Esophagus squamous epithelium (tissue), 5 donors: ENCODE measurements around the gene TMEM255B. TPM values are rescaled to one million over a fixed set of nuclear protein-coding genes. Genes with fewer than 3 reads are reported as not detected.

Experiments
- DNase-seq: peaks from one replicate; lab custom pipeline; 2025; lab: John Stamatoyannopoulos, UW
- H3K27ac ChIP-seq, 4 donors: fragments of 200-600 bp; sonication (generic); one replicate each; pipeline ENCODE4 v1.5.1; 2016 to 2019; ENCODE audit warnings: mild to moderate bottlenecking in 1 of 4
- H3K27me3 ChIP-seq, 4 donors: fragments of 200-600 bp; sonication (generic); 1 replicate in 3 of 4; 2 replicates in 1 of 4; pipeline versions ENCODE4 v1.5.1 to v1.6.0; 2017 to 2021; ENCODE audit warnings: antibody characterized with exemption in 1 of 4
- H3K36me3 ChIP-seq, 3 donors: fragments of 200-600 bp; sonication (generic); one replicate each; pipeline ENCODE4 v1.5.1; 2016 to 2019
- H3K4me1 ChIP-seq, 3 donors: fragments of 200-600 bp; sonication (generic); one replicate each; pipeline ENCODE4 v1.5.1; 2017 to 2019
- H3K4me3 ChIP-seq, 4 donors: fragments of 200-600 bp; sonication (generic); 1 replicate in 3 of 4; 2 replicates in 1 of 4; pipeline ENCODE4 v1.5.1; 2016 to 2019; ENCODE audit warnings: mild to moderate bottlenecking in 2 of 4, moderate library complexity in 1 of 4
- H3K9me3 ChIP-seq, 3 donors: fragments of 200-600 bp; sonication (generic); one replicate each; pipeline ENCODE4 v1.5.1; 2016 to 2019
- POLR2A ChIP-seq, 4 donors: fragments of 450-650 bp; IDR thresholded peaks; one replicate each; pipeline ENCODE4 v1.6.1; 2017; ENCODE audit warnings: antibody characterized with exemption in 4 of 4, mild to moderate bottlenecking in 4 of 4, moderate library complexity in 3 of 4
- WGBS, 2 donors: methylation state at CpG; one replicate each; pipeline ENCODE4 v1.1.5; 2018; 5-methylcytosine and 5-hydroxymethylcytosine counted together
- intact Hi-C: fragments of 100-400 bp; cut with DNase I; formaldehyde crosslinking; loops from one replicate; pipeline ENCODE4 v1.15.0; 2022
- total RNA-seq, 4 donors: library from RNA; depleted of rRNA; stranded (reverse); fragments of >200 nt; gene quantifications; one replicate each; pipeline ENCODE4 v1.1.0, GENCODE V29; 2016
- TF ChIP-seq, protein P1 (sequence below), 6 experiments: fragments of 450-650 bp in 4 of 6; fragments of 200-600 bp in 2 of 6; sonication (generic) in 2 of 6; IDR thresholded peaks; one replicate each; pipeline ENCODE4 v1.5.1; 2016 to 2019; ENCODE audit warnings: antibody characterized with exemption in 6 of 6, mild to moderate bottlenecking in 4 of 6, moderate library complexity in 4 of 6
- donor health status: DM: yes; HTN: yes; CAD: no.

Gene TMEM255B
- total RNA-seq, 4 donors from 2014 or later = 0.30 to 9.2 (median 3.2) TPM; not detected in 1

DNA sequence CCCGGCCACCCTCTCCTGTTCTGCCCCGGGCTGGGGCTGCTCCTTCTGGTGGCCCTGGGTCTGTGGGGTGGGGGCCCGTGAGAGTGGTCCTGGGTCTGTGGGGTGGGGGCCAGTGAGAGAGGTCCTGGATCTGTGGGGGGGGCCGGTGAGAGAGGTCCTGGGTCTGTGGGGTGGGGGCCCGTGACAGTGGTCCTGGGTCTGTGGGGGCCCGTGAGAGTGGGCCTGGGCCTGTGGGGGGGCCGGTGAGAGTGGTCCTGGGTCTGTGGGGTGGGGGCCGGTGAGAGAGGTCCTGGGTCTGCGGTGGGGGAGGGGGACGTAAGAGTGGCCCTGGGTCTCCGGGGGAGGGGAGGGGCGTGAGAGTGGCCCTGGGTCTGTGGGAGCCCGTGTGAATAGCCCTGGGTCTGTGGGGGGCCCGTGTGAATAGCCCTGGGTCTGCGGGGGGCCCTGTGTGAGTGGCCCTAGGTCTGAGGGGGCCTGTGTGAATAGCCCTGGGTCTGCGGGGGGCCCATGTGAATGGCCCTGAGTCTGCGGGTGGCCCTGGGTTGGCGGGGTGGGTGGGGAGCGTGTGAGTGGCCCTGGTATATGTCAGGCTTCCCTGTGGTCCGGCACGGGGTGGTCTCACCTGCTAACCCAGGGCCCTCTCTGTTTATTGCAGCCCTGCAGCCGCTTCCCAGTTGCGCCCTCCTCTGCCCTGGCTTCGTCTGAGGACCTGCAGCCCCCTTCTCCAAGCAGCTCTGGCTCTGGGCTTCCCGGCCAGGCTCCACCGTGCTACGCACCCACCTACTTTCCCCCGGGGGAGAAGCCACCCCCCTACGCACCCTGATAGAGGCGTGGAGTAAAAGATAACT is 52.3 kb downstream of the TMEM255B start:
- no peak overlapping the region for H3K27ac ChIP-seq
- TF ChIP-seq POLR2A (IDR thresholded peaks at IDR 0.05) = no peak
- TF ChIP-seq, protein P1, sequence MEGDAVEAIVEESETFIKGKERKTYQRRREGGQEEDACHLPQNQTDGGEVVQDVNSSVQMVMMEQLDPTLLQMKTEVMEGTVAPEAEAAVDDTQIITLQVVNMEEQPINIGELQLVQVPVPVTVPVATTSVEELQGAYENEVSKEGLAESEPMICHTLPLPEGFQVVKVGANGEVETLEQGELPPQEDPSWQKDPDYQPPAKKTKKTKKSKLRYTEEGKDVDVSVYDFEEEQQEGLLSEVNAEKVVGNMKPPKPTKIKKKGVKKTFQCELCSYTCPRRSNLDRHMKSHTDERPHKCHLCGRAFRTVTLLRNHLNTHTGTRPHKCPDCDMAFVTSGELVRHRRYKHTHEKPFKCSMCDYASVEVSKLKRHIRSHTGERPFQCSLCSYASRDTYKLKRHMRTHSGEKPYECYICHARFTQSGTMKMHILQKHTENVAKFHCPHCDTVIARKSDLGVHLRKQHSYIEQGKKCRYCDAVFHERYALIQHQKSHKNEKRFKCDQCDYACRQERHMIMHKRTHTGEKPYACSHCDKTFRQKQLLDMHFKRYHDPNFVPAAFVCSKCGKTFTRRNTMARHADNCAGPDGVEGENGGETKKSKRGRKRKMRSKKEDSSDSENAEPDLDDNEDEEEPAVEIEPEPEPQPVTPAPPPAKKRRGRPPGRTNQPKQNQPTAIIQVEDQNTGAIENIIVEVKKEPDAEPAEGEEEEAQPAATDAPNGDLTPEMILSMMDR (IDR thresholded peaks at IDR 0.05) = no peak
- intact Hi-C loops = no loop called here
- no peak for DNase-seq
- H3K36me3 ChIP-seq = no peaks in the 10 kb centered on the region
- no peaks in the 10 kb centered on the region for H3K9me3 ChIP-seq
- H3K4me1 ChIP-seq = peaks cover 0 to 16% (median 3%) of the 10 kb centered on the region in 3 donors
- H3K4me3 ChIP-seq = no peak overlapping the region
- H3K27me3 ChIP-seq = no peaks in the 10 kb centered on the region
- 73 to 75% methylated on average over 9 to 10 of the region's 30 CpGs for WGBS, 2 donors

DNA sequence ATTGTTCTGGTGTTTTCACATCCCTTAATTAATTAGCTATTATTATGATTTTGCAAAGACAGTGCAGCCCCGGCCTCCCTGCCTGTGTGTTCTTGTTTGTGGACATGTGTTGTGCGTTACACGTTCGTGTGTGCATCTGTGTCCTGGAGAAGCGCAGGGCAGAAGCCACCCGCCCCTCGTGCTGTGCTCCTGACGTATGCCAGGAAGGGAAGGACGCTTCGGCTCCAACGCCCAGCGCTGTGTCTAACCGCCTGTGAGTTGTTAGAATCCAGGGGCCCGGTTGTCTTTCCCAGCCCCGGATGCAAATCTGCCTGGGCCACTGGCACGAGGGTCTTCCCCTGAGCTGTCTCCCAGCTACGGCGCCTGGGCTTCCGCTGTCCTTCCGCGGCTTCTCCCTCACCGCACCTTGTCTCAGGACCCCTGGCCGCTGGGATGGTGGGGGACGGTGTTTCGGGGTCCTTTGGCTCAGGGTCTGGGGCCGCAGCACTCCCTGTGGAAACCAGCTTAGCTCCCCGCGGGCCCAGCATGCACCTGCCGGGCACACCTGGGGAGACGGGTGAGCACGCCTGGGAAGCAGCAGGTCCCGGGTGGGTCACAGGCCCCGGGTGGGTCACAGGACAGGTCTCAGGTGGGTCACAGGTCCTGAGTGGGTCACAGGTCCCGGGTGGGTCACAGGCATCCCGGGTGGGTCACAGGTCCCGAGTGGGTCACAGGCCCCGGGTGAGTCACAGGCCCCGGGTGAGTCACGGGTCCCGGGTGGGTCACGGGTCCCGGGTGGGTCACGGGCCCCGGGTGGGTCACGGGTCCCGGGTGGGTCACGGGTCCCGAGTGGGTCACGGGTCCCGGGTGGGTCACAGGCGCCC is 53.4 kb downstream of the TMEM255B start:
- peaks cover 3 to 27% (median 5%) of the 10 kb centered on the region in 3 donors for H3K4me1 ChIP-seq
- WGBS, 2 donors = 70 to 88% methylated on average over 2 to 24 of the region's 51 CpGs
- DNase-seq = no peak

DNA sequence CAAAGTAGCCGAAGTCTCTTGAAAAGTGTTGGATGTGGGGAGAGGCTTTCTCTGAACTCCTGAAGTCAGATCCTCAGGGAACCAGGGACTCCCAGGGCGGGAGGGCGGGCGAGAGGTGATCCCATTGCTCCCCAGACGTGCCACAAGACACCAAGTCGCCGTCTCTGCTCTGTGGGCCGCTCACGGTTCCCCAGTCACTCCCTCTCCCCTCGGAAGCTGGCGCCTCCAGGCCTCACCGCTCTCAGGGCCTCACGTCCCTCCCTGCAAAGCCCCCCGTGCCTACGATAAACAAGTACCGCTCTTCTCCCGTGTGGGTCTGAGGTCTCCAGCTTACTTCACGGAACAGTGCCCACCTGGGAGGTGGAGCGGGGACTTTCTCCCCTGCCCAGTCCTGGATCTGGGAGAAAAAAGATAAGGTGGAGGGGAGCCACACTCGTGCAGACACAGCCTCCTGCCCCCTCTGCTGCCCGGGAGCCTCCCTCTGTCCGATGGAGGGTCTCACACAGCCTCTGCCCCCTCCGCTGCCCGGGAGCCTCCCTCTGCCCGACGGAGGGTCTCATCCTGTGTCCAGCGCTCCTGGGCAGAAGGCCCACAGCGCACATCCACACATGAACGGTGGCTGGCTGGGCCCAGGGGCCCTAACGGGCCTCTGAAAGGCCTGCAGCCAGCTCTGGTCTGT is 54.2 kb downstream of the TMEM255B start:
- WGBS, 2 donors = 83 to 93% methylated on average over 12 to 17 of the region's 30 CpGs
- no peaks in the 10 kb centered on the region for H3K27me3 ChIP-seq
- H3K27ac ChIP-seq = peak overlapping the region in 1 of 4 donors; percentile 11
- H3K4me3 ChIP-seq = no peak overlapping the region
- H3K9me3 ChIP-seq = no peaks in the 10 kb centered on the region
- peaks cover 7 to 35% (median 13%) of the 10 kb centered on the region in 3 donors for H3K4me1 ChIP-seq
- intact Hi-C loops = no loop called here
- no peak for DNase-seq
- no peaks in the 10 kb centered on the region for H3K36me3 ChIP-seq
- no peak for TF ChIP-seq POLR2A (IDR thresholded peaks at IDR 0.05)
- TF ChIP-seq, protein P1 (IDR thresholded peaks at IDR 0.05) = no peak

More for the DNA sequence above, 53.4 kb downstream of the TMEM255B start:
- no peaks in the 10 kb centered on the region for H3K36me3 ChIP-seq
- no peak overlapping the region for H3K4me3 ChIP-seq
- TF ChIP-seq, protein P1 (IDR thresholded peaks at IDR 0.05) = no peak
- TF ChIP-seq POLR2A (IDR thresholded peaks at IDR 0.05) = no peak
- no peaks in the 10 kb centered on the region for H3K9me3 ChIP-seq
- no peaks in the 10 kb centered on the region for H3K27me3 ChIP-seq
- intact Hi-C loops = no loop called here
- H3K27ac ChIP-seq = no peak overlapping the region

DNA sequence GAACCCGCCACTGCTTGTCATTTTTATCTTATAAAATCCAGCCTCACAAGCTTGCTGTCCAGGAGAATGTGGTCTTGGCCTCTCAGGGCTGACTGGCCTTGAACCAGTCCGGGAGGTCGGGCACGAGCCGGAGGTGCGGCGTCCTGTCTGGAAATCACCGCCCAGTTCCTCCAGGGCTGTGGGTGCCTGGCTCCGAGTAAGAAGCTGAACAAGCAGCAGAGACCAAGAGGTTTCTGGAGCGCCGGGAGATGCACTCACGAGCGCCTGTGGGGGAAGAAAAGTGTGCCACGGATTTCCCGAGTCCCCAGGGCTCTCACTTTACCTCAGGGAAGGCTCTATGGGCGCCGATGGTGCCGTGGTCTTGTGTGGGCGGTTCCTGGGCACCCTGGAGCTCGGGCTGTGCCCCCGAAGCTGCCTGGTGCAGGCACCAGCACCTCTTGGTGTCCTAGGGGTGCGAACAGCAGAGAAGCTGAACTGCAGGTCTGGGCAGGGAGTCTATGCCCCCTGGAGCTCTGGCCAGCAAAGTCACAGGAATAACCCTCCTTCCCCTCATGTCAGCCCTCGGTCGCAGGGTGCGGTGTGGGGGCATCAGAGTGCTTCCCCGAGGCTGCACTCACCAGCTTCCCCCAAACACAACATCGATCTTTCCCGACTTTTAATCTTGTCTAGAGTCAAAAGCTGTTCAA is 54.9 kb downstream of the TMEM255B start:
- Histone ChIP-seq H3K4me1 (peaks cover 9 to 42% (median 13%) of the 10 kb centered on the region in 3 donors), H3K27ac (peak overlapping the region in 1 of 4 donors; percentile 17), H3K36me3 (no peaks in the 10 kb centered on the region), H3K4me3 (no peak overlapping the region), H3K9me3 (no peaks in the 10 kb centered on the region), H3K27me3 (no peaks in the 10 kb centered on the region)
- no peak for DNase-seq
- 69 to 86% methylated on average over 6 to 15 of the region's 28 CpGs for WGBS, 2 donors
- TF ChIP-seq, protein P1 (IDR thresholded peaks at IDR 0.05) = no peak
- no peak for TF ChIP-seq POLR2A (IDR thresholded peaks at IDR 0.05)
- intact Hi-C loops = no loop called here
